ENCODE data around the gene TNP2.

GRCh38 chr16:11296706-11297491, 27.8 kb upstream of the TNP2 start:
- no peak for TF ChIP-seq POLR2A (IDR thresholded peaks at IDR 0.05)
- no peak for TF ChIP-seq CTCF (IDR thresholded peaks at IDR 0.05)
